Stimulated activated CD4-positive, alpha-beta T cell treated with anti-CD3 and anti-CD28 coated beads, Interleukin-4, amount 100 ng/mL, for 4 hours (primary cell): ENCODE measurements around the gene LRRC61.
A peak's percentile ranks its signal among the peaks of the same experiment; 100 is the strongest.

Experiments
- DNase-seq, 2 experiments: peaks; one replicate each; pipeline ENCODE4 v3.0.0-alpha.2; 2020

Gene LRRC61

DNA sequence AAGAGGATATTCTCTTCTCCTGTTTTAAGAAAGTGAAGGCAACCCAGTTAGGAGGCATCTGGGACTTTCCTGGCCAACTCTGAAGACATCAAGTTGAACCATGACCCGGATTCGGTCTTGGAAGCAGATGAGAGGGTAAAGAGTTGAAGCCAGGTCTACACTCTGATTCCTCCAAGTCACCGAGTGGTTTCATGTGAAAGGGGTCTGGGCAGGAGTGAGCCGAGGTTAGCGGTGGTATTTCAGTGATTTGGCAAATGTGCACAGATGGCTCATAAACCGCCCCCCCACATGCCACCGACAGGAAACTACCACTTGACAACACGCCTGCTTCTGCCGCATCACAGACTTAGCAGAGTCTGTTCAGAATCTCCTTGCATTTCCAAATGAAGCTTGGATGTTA lies 34.1 kb downstream of the LRRC61 start:
- DNase-seq, result peak; percentile 49 to 73

- no peak for DNase-seq
These were observed 34.7 kb downstream of the LRRC61 start for GRCh38 chr7:150357771-150358427.

DNA sequence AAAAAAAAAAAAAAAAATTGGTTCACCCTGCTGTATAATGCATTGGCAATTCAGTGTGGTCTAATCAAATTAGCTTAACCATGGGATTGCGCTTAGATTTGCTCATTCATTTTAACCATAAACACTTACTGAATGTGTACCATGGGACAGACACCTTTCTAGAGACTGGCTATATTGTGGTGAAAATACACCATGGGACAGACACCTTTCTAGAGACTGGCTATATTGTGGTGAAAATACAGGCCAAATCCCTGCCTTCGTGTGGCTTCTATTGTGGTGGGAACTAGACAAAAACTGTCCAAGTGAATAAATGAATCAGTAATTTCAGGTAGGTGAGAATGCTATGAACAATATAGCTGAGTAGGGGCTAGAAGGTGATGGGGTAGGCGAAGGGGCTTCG lies 35.3 kb downstream of the LRRC61 start:
- DNase-seq, result no peak

DNA sequence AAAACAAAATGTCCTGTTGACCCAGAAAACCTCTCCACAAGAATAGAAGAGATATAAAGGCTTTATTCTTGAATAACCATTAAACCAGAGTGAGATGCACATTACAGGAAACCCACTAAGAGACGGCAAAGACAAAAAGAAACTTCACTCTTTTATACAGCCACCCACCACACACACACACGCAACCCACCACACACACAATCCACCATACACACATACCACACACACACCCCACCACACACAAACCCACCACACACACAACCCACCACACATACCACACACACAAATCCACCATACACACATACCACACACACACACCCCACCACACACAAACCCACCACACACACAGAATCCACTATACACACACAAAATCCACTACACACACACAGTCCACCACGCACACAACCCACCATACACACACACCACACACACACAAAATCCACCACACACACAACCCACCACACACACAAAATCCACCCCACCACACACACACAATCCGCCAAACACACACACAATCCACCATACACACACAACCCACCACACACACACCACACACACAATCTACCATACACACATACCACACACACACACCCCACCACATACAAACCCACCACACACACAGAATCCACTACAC lies 36.0 kb downstream of the LRRC61 start:
- no peak for DNase-seq

GRCh38 chr7:150359622-150360362 lies 36.6 kb downstream of the LRRC61 start:
- DNase-seq, result no peak

GRCh38 chr7:150360363-150361058 lies 37.4 kb downstream of the LRRC61 start:
- DNase-seq, result no peak

DNA sequence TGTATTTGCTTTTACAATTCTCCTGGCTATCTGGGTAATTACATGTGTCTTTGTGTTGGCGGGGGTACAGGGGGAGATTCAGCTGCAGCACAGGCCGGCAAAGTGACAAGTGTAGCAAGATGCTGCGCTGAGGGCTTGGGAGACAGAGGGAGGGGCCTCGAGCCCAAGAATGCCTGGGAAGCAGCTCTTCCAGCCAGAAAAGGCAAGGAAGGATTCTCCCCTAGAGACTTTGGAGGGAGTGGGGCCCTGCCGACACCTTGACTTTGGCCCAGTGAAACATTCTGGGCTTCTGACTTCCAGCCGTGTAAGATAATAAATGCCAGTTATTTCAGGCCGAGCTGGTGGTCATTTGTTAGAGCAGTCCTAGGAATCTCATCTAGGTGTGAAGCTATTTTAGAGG lies 38.2 kb downstream of the LRRC61 start:
- DNase-seq, result no peak

DNA sequence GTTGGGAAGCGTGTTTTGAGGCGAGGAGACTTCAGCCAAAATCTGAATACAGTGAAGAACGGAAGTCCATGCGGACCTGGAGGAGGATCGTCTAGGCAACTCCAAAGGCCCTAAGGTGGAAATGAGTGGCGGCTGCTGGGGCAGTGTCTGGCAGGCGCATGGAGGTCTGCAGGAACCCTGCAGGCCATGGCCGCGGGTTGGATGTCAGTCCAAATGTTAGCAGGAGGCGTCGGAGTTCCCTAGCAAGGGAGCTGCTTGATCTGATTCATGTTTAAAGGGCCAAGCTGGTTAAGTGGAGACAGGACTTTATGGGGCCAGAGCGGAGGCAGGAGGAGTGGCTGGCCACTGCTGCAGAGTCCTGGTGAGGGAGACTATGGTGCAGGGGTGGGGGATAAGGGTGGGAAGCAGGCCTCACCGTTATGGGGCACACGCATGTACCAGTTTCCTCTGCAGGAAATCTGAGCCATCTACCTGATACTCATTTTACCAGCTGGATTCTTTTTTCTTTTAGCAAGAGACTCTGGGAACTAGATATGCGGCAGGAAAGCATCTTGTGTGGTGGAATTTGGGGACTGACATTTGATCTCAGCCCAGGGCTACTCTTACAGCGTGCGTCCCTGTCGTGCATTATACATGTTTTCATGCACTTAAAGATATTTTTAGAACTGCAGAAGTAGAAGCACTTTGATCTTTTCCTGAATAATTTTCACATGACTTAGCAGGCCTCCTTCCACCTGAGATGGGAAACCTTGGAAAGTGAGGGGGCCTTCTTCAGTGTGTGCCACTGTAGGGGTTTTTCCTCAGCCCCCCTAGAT lies 38.9 kb downstream of the LRRC61 start:
- DNase-seq, result no peak

DNA sequence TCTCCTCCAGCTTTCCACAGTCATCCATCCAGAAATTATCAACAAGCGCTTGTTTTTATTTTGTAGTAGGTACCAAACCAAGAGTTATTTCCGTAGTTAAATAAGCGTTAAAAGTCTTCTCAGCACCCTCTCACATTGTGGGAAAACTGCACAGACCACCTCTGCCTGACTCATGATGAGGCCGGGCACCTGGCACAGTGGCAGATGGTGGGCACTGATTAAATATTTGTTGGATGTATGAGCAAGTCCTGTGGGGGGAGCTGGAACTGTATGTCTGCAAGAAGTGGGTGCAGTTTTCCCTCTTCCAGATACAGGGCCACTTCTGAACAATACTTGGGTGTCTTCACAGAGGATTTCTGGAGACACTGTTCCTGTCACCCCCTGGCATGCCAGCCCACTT lies 40.2 kb downstream of the LRRC61 start:
- DNase-seq, result no peak

DNA sequence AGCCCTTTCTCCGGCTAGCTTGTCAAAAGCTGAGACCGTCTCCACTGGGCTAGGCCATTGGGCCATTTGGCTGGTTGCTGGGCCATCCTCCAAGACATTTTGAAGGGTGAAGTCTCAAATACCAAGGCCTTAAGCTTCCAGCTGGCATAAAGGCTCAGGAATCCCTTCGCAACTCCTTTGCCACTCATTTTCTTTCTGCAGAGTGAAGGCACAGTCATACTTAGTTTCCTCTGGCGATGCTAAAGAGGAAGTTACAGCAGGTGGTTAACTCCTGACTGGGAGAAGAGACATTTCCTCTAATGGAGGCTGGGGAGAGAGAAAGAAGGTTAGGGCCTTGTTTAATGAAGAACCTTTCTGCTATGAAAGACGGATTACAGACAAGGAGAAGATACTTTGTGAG lies 40.7 kb downstream of the LRRC61 start:
- no peak for DNase-seq

- DNase-seq, result no peak
These were observed 42.0 kb downstream of the LRRC61 start for GRCh38 chr7:150365194-150365593.

GRCh38 chr7:150365673-150366398 lies 42.7 kb downstream of the LRRC61 start:
- DNase-seq, result no peak

DNA sequence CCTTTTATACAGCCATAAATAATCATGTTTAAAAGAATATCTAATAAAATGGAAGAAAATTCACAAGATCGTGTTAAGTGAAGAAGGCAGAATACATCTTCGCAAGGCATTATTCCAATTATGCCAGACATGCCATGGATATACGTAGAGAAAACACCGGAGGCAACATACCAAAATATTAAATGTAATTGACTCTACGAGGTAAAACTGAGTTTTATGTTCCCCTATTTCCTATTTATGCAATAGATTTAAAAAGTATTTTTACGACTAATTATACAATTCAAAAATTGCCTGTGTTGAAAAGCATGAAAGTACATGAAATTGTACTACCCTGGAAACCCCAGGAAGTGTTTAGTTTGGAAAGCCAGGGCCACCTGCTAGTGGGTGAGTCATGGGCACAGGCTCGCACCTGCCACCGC lies 44.5 kb downstream of the LRRC61 start:
- no peak for DNase-seq

GRCh38 chr7:150368096-150368883 lies 45.1 kb downstream of the LRRC61 start, which contains the start of gene REPIN1:
Gene REPIN1 (plus strand): TSS chr7:150368822. CDS start chr7:150369712, 890 bp downstream.
- DNase-seq, result peak; percentile 77 to 82

GRCh38 chr7:150368884-150369747 lies 46.0 kb downstream of the LRRC61 start:
- DNase-seq, result peak; percentile 65 to 80

- DNase-seq, result no peak
These were observed 46.8 kb downstream of the LRRC61 start for GRCh38 chr7:150369748-150370501.

- DNase-seq, result no peak
These were observed 47.5 kb downstream of the LRRC61 start for GRCh38 chr7:150370612-150371071.

DNA sequence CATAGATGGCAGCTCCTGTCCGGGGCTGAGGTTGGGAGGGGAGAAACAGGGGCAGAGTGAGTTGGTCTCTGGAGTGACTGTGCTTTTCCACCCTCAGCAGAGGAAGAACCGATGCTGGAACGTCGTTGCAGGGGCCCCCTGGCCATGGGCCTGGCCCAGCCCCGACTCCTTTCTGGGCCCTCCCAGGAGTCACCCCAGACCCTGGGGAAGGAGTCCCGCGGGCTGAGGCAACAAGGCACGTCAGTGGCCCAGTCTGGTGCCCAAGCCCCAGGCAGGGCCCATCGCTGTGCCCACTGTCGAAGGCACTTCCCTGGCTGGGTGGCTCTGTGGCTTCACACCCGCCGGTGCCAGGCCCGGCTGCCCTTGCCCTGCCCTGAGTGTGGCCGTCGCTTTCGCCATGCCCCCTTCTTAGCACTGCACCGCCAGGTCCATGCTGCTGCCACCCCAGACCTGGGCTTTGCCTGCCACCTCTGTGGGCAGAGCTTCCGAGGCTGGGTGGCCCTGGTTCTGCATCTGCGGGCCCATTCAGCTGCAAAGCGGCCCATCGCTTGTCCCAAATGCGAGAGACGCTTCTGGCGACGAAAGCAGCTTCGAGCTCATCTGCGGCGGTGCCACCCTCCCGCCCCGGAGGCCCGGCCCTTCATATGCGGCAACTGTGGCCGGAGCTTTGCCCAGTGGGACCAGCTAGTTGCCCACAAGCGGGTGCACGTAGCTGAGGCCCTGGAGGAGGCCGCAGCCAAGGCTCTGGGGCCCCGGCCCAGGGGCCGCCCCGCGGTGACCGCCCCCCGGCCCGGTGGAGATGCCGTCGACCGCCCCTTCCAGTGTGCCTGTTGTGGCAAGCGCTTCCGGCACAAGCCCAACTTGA lies 48.2 kb downstream of the LRRC61 start:
- no peak for DNase-seq
